ENCODE data around the gene LOC128125822.

The LOC128125822 gene

GRCh38 chr6:63597141-63598048 lies 25.1 kb downstream of the LOC128125822 start:
- DNase-seq (ENCODE audit: insufficient read length, low spot score) (no peak), FAIRE-seq (no peak)

GRCh38 chr6:63598049-63599036 lies 26.1 kb downstream of the LOC128125822 start:
- peak; percentile 25 for DNase-seq (ENCODE audit: insufficient read length, low spot score)
- peak; percentile 83 for TF ChIP-seq CTCF (IDR thresholded peaks at IDR 0.05; ENCODE audit: insufficient read depth, missing control alignments)
- FAIRE-seq, result peak; percentile 11

More at GRCh38 chr6:63597141-63598048, 25.1 kb downstream of the LOC128125822 start:
- TF ChIP-seq CTCF (IDR thresholded peaks at IDR 0.05; ENCODE audit: insufficient read depth, missing control alignments), result no peak

- DNase-seq (ENCODE audit: insufficient read length, low spot score), result no peak
- no peak for FAIRE-seq
- TF ChIP-seq CTCF (IDR thresholded peaks at IDR 0.05; ENCODE audit: insufficient read depth, missing control alignments), result no peak
These were observed 27.0 kb downstream of the LOC128125822 start for GRCh38 chr6:63599243-63599642.

GRCh38 chr6:63600136-63600535 lies 27.9 kb downstream of the LOC128125822 start:
- no peak for TF ChIP-seq CTCF (IDR thresholded peaks at IDR 0.05; ENCODE audit: insufficient read depth, missing control alignments)
- FAIRE-seq (no peak), DNase-seq (ENCODE audit: insufficient read length, low spot score) (no peak)

- DNase-seq (ENCODE audit: insufficient read length, low spot score) (no peak), FAIRE-seq (no peak)
These were observed 37.0 kb downstream of the LOC128125822 start for GRCh38 chr6:63609231-63609630.

GRCh38 chr6:63610944-63611343 lies 38.7 kb downstream of the LOC128125822 start:
- DNase-seq (ENCODE audit: insufficient read length, low spot score) (no peak), FAIRE-seq (no peak)
- no peak for TF ChIP-seq CTCF (IDR thresholded peaks at IDR 0.05; ENCODE audit: insufficient read depth, missing control alignments)

More at GRCh38 chr6:63609231-63609630, 37.0 kb downstream of the LOC128125822 start:
- no peak for TF ChIP-seq CTCF (IDR thresholded peaks at IDR 0.05; ENCODE audit: insufficient read depth, missing control alignments)

Data from D721Med (cell line).